Prostate gland (tissue), 2 donors: Measurements from ENCODE around the gene OR5M8.

Experiments
- POLR2A ChIP-seq: fragments of 450-650 bp; IDR thresholded peaks from one replicate; pipeline ENCODE4 v1.6.1; 2016; ENCODE audit warnings: antibody characterized with exemption, mild to moderate bottlenecking
- TF ChIP-seq, protein P1 (sequence below), 4 experiments: fragments of 200-600 bp in 2 of 4; fragments of 450-650 bp in 2 of 4; sonication (generic) in 2 of 4; IDR thresholded peaks; 1 replicate in 3 of 4; 2 replicates in 1 of 4; pipeline ENCODE4 v1.5.1; 2016 to 2019; ENCODE audit warnings: antibody characterized with exemption in 4 of 4, mild to moderate bottlenecking in 2 of 4, moderate library complexity in 2 of 4

- TF ChIP-seq, protein P1, sequence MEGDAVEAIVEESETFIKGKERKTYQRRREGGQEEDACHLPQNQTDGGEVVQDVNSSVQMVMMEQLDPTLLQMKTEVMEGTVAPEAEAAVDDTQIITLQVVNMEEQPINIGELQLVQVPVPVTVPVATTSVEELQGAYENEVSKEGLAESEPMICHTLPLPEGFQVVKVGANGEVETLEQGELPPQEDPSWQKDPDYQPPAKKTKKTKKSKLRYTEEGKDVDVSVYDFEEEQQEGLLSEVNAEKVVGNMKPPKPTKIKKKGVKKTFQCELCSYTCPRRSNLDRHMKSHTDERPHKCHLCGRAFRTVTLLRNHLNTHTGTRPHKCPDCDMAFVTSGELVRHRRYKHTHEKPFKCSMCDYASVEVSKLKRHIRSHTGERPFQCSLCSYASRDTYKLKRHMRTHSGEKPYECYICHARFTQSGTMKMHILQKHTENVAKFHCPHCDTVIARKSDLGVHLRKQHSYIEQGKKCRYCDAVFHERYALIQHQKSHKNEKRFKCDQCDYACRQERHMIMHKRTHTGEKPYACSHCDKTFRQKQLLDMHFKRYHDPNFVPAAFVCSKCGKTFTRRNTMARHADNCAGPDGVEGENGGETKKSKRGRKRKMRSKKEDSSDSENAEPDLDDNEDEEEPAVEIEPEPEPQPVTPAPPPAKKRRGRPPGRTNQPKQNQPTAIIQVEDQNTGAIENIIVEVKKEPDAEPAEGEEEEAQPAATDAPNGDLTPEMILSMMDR (IDR thresholded peaks at IDR 0.05) = no peak
- TF ChIP-seq POLR2A = no peak
These were observed 40.7 kb upstream of the OR5M8 start for GRCh38 chr11:56531856-56532255.
